ENCODE data around the gene NCOR2.

Gene NCOR2

DNA sequence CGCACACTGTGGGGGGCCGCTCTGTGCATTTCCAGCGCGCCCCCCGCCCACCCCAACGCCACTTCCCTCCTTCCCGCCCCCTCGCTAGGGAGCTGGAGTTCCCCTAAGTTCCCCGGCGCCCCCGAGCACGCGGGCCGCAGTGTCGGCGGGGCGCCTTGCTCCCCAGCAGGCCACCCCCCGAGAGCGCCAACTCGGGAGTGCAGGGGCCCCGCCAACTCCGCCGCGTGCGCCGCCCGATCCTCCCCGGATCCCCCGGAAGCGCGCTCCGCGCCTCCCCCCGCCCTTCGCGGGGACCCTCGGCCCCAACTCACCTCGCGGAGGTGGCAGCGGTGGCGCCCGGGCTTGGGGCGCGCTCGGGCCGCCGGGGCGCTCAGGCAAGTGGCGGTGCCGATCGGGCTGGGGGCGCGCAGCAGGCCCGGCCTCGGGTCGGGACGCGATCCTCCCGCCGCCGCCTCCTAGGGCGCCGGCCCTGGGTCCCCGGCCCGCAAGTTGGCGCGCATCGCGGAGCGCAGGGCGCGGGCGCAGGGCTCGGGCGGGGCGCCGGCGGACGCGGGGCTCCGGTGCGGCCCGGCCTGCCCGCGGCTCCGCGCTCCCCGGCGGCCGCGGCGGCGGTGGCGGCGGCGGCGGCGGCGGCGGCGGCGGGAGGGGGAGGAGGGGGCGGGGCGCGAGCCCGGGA, at the start of gene NCOR2:
TSS of gene NCOR2 (minus strand) at position 616 of the 676 bp plus-strand sequence. CDS start 72,361 bp downstream, outside the sequence.
- peak; percentile 40 to 57 for DNase-seq

- no peak for DNase-seq
Observed at GRCh38 chr12:124616394-124617221, 49.2 kb upstream of the NCOR2 start.

DNA sequence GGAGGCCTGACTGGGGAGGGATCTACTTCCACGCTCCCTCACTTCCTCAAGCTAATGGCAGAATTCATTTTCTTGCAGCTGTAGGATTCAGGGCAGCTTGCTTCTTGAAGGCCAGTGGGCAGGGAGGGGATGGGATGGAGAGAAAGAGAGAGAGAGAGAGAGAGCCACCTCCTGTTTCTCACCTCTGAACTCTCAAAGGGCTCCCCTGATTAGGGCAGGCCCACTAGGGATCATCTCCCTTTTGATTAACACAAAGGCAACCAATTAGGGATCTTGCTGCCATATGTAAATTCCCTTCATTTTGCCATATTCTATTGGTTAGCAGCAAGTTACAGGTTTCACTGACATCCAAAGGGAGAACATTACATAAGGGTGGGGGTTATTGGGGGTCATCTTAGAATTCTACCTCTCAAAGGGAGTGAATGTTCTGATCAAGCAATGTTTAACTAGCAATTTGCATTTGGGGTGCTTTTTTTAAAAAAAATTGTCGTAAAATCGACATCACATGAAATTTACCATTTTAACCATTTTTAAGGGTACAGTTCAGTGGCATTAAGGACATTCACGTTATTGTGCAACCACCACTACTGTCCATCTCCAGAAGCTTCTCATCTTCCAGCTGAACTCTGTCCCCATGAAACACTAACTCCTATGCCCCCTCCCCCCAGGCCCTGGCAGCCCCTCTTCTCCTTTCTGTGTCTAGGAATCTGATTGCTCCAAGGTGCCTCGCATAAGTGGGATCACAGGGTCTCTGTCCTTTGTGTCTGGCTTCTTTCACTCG, 47.3 kb upstream of the NCOR2 start:
- DNase-seq = no peak

DNA sequence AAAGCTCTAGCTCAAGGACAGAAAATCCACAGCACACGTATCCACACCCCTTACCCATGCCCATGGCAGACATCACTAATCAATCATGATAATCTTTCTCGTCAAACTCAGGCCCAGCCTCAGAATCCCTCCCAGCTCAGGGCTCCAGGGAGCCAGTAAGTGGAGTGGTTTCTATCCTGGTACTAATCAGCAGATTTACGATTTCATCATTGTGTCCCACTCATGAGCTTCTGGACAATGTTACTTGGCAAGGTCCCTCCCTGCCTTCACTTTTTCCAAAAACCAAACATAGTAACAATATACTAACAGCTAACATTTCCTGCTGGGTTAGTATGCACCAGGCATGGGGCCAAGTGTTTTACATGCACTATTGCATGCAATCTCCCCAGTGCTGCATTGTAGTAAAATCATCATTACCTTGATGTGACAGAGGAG, 45.8 kb upstream of the NCOR2 start:
- no peak for DNase-seq

GRCh38 chr12:124612410-124612680, 44.9 kb upstream of the NCOR2 start:
- no peak for DNase-seq

- no peak for DNase-seq
Observed at GRCh38 chr12:124611559-124612409, 44.4 kb upstream of the NCOR2 start.

DNA sequence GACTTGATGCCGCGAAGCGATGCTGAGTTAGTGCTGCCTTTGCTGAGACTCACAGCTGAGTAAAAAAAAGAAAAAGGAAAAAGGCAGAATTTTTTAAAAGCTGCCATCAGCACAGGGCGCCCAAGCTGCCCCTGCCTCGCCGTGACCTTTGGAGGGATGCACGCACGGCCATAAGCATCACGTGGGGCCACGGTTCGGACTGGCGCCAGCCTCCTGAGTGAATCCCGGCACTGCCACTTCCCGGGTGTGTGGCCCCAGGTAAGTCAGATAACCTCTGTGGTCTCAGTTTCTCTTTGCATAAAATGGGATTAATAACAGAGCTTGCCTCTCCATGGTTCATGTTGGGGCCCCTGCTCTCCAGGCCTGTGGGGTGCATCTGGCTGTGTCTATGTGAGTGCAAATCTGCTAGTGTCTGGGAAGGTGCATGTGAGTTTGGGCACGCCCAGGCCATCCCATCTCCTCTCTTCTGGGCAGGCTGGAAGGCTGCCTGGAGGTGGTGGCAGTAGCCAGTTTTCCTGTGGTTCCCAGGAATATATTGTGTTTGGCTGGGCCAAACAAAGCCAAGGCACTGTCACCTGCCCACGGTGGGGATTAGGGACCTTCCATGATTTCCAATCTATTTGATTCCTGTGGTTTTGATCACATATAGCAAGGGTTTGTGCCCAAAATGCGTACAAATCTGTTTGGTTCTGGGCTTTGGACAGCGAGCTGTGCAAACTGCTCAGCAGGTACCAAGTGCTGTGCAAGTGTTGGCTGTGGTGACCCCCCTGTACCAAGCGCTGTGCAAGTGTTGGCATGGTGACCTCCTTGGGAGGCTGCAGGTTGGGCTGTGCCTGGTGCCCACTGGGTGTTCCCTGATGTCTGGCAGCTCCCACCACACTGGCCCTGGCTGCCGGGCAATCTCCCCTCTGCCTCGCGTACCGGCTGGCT, 43.5 kb upstream of the NCOR2 start:
- DNase-seq = no peak

DNA sequence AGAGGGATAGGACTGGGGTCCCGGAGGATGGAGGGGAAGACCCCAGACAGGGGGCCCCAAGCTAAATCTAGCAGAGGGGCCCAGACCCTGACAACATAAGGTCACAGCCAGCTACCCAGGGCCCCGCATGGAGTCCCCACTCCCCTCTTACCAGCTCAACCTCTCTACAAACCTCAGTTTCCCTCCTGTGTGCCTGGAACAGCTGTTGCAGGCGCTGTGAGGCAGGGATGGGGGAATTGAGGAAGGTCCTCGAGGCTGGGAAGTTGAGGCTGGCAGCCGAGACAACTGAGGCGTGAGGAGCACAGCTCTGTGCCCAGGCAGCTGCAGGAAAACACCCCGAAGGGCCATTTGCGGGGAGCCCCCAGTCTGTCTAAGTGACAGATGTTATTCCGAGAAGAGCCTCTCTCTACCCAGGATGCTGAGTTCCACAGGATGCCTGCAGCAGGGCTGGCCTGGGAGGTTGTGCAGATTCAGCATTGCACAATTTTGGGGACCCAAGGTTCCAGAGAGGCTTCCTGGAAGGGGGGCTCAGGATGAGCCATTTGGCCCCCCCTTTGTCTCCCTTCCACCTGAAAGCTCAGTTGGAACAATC, 42.7 kb upstream of the NCOR2 start:
- DNase-seq = no peak

- DNase-seq = peak; percentile 88 to 90
Observed at GRCh38 chr12:124609041-124609989, 41.9 kb upstream of the NCOR2 start.

DNA sequence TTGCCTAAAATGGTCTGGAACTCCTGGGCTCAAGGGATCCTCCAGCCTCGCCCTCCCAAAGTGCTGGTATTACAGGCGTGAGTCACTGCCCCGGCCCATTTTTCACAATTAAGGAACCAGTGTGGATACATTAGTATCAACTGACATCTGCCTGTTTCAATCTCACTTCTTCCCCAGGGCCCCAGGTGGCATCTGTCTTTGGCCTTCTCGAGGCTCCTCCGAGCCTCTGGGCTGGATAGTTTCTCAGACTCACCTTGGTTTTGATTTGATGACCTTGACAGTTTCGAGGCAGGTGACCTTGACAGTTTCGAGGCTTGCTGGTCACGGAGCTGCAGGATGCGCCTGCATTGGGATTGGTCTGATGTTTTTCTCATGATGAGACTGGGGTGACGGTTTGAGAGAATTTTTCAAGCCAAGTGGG, 41.0 kb upstream of the NCOR2 start:
- peak in 1 of 2 donors; percentile 38 for DNase-seq

- no peak for DNase-seq
Observed at GRCh38 chr12:124607681-124608425, 40.4 kb upstream of the NCOR2 start.

- DNase-seq = no peak
Observed at GRCh38 chr12:124605883-124606774, 38.7 kb upstream of the NCOR2 start.

DNA sequence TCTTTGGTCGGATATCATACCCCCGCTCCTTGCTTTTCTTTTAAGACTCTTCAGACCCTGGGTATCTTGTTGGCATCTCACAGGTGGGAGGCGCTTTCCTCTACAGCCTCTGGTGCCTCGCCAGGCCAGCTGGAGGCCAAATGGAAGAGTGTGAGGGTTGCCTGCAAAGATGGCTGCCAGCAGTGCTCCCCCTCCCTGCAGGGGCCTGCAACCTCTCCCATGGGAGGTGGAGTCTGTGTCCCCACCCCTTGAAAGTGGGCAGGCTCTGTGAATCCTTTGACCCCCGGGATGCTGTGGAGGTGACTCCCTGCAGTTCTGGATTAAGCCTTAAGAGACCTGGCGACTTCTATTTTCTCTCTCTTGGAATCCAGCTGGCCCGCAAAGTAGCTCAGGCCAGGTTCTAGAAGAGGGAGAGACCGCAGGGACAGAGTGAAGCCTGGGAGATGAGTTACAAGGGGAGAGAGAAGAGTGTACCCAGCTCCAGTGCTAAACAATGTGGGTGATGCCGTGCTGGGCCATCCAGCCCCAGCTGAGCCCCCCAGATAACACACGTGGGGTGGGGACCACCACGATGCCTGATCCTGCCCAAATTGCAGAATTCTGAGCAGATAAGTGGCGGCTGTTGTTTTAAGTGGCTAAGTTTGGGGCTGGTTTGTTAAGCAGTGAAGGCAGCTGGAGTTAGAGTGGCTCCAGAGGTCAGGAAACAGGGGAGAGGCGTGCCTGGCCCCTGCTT, 37.9 kb upstream of the NCOR2 start:
- no peak for DNase-seq

GRCh38 chr12:124604264-124604680, 36.9 kb upstream of the NCOR2 start:
- no peak for DNase-seq

DNA sequence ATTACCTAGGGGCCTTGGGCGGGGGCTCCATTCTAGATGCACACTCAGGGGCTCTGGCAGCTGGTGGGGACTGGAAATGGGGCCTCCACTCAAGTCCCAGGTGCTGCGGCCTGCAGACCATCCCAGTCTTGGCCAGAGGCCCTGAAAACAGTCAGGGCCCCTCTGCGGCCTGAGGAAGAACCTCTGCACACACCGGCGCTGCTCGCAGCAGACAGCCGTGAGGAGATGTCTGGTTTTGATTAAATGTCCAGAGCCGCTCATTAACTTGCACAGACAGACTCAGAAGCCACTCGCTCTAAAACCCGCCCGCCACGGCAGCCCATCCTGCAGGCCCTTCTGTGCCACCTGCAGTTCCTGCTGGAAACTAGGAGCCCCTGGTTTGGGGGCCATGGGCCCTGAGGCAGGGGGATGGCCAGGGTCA, 36.4 kb upstream of the NCOR2 start:
- DNase-seq = no peak

- DNase-seq = no peak
Observed at GRCh38 chr12:124603100-124603541, 35.7 kb upstream of the NCOR2 start.

DNA sequence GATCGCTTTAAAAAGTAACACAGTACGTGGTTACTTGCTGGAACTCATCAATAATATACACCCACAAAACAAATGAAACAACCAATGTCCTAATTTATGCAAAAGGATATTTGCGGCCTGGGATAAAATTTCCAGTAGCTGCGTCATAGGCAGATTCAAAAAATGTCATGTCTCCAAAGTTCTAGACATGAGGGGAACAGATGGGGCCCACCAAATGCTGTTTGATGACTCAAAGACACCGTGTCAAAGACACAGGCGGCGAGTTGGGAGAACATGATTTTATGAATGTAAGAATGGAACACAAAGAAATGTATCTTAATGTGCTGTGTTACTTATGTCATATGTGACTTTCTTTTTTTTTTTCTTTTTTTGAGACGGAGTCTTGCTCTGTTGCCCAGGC, 34.3 kb upstream of the NCOR2 start:
- no peak for DNase-seq
